GM12892 (cell line): ENCODE data around the gene PHAF1.

Experiments
- POLR2A ChIP-seq: IDR thresholded peaks from 2 replicates; pipeline ENCODE4 v1.6.1; 2011; ENCODE audit warnings: low read depth, low read length, control low read depth
- TAF1 ChIP-seq: IDR thresholded peaks from 2 replicates; pipeline ENCODE4 v1.6.1; 2011; ENCODE audit warnings: low read depth, mild to moderate bottlenecking, control low read depth, low read length, borderline replicate concordance

- TF ChIP-seq POLR2A (no peak), TAF1 (no peak)
Measured at GRCh38 chr16:67190041-67190440, 80.3 kb downstream of the PHAF1 start, which contains the start of gene EXOC3L1.
